NCI-H460 (cell line): ENCODE measurements around the gene VWA3B. TPM values are rescaled to one million over a fixed set of nuclear protein-coding genes. Genes with fewer than 3 reads are reported as not detected.

Source experiments
- total RNA-seq: library from RNA; depleted of rRNA; stranded (reverse); fragments of >200 nt; shearing (Covaris generic); gene quantifications from 2 replicates; pipeline ENCODE4 v1.2.3, GENCODE V29; 2014; rRNA removed

Gene VWA3B
- total RNA-seq, 1 experiment from 2014 or later: not detected

Other genes with a start within 250 kb of the VWA3B start
- 23.9 and 27.3 TPM in 2 replicates for gene TMEM131, start 91.2 kb upstream of the VWA3B start, total RNA-seq